ENCODE measurements around the gene COL4A1.
"Not testable (repeated sequence)": the region's sequence is repeated elsewhere in the genome, so short reads cannot be mapped to it uniquely, and the experiment has no call there.

Gene COL4A1

DNA sequence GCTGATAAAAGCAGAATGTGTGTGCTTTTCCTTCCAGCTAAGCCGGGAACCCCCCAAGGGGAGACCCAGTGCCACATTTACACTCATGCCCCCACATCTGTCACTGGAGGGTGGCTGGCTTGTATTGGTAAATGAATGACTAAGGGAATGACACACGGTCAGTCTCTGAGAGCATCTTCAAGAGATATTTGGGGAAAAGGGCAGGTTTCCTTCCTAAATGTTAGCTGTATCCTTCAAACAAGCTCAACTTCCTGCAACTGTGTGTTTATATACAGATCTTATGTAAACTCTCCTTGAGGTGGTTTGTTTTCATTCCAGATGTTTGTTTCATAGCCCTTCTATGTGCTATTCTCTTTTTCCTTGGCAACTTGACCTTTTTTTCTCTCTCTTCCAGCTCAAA is 192.6 kb downstream of the COL4A1 start:
- DNase-seq (ENCODE audit: low read depth): no peak

DNA sequence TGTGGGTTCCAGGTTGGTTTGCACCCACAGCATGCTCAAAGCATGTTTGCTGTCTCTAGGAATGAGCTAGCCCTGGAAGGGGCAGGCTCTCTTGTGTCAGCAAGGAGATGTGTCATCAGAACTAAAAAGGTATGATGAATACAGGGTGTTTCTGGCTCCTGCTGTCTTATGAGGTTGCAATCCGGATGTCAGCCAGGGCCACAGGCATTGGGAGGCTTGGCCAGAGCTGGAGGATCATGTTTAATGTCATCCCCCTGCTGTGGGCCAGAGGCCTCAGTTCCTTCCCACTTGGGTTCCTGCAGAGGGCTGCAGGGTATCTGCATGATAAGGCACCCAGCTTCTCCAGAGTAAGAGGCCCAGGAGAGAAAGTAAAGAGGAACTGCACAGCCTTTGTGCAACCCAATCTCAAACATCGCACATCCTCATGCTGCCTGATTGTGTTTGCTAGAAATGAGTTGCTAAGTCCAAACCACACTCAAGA is 193.6 kb downstream of the COL4A1 start:
- DNase-seq (ENCODE audit: low read depth): no peak

DNA sequence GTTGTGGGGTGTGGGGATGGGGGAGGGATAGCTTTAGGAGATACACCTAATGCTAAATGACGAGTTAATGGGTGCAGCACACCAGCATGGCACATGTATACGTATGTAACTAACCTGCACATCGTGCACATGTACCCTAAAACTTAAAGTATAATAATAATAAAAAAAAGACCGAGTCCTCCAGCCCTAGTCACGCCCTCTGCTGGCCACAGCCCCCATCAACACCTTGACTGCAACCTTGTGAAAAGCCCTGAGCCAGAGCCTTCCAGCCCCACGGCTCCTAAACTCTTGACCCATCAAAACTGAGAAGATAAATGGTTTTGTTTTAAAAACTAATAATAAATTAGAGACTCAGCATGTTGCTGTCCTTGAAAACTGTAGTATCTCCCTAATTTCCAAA is 194.6 kb downstream of the COL4A1 start:
- DNase-seq (ENCODE audit: low read depth): not testable (repeated sequence)

DNA sequence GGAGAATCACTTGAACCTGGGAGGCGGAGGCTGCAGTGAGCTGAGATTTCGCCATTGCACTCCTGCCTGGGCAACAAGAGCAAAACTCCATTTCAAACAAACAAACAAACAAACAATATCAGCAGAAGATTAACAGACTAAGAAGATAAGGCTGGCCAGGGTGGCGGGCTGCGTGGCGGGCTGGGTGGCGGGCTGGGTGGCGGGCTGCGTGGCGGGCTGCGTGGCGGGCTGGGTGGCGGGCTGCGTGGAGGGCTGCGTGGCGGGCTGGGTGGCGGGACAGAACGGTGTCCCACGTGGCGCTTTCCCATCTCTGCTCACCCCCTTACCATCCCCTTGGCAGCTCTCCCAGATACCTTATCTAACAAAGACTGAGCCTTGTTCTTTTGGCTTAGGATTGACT is 196.2 kb downstream of the COL4A1 start:
- DNase-seq (ENCODE audit: low read depth): no peak

DNA sequence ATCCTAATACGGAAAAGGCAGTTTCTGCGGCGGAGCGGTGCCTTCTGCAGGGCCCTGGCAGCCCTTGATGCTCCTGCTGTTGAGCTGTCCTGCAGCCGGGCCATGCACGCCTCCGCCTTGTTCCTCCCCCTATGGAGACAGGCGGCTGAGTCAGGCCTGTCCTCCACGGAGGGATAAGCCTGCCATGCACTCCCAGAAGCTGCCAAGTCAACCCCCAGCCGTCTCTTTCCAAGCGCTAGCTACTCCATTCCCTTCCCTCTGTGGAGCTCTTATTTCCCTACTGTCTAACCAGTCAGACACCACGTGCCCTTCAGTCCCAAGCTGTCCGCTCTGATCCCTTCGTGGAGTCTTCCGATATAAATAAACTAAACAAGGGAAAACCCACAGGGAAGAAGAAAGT is 197.0 kb downstream of the COL4A1 start:
- DNase-seq (ENCODE audit: low read depth): no peak

DNA sequence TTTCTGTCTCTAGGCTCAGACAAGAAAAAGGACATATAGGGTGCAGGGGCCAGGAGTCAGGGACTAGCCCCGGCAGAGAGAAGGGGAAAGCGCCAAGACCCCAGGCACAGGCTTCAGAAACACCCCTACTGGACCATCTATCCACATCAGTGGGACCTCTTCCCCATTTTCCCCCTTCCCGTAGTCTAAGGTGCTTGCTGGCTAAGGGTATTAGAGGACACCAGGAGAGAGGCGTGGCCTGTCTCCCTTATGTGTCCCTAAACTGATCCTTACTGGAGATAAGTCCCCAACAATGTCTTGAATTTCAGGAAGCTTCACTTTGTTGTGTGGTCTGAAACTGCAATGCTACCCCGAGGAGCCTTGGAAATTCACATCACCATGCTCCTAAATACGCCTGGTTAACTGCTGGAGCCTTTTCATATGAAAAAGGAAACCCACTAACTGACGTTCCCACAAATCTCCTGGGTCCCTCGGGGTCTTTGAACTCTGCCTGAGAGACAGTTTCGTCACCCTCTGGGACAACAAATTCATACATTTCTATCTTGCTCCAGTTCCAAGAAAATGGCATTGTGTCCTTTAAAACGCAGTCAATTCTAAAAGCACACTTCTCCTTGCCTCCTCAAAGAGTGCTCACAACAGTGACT is 197.7 kb downstream of the COL4A1 start:
- no peak for DNase-seq (ENCODE audit: low read depth)

DNA sequence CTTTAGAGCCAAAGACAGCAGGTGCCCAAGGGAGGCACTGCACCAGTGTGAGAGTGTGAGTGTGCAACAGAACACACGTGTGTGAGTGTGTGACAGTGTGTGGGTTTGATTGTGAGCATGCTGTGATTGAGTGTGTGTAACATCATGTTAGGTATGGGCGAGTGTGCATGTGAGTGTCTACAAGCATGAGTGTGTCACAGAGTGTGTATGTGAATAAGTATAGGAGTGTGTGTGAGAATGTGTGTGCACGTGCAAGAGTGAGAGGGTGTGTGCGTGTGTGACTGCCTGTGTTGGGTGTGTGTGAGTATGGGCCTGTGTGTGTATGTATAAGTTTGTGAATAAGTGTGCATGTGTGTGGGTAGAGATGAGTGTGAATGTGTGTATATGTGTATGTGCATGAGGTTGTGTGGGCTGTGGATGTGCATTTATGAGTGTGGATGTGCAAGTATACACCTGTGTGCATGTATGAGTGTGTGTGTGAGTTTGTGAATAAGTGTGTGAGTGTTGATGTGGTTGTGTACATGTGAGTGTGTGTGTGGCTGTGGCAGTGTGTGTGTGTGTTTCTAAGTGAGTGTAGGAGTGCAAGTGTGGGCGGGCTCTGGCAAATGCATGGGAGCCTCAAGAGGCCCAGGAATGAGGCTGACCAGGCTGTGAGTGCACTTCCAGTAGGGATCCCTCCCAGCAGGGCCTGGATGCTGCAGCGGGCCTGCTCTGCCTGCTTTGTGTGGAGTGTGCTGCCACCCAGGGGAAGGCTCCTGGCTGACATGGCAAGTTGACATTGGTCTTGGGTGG is 198.4 kb downstream of the COL4A1 start:
- DNase-seq (ENCODE audit: low read depth): no peak

DNA sequence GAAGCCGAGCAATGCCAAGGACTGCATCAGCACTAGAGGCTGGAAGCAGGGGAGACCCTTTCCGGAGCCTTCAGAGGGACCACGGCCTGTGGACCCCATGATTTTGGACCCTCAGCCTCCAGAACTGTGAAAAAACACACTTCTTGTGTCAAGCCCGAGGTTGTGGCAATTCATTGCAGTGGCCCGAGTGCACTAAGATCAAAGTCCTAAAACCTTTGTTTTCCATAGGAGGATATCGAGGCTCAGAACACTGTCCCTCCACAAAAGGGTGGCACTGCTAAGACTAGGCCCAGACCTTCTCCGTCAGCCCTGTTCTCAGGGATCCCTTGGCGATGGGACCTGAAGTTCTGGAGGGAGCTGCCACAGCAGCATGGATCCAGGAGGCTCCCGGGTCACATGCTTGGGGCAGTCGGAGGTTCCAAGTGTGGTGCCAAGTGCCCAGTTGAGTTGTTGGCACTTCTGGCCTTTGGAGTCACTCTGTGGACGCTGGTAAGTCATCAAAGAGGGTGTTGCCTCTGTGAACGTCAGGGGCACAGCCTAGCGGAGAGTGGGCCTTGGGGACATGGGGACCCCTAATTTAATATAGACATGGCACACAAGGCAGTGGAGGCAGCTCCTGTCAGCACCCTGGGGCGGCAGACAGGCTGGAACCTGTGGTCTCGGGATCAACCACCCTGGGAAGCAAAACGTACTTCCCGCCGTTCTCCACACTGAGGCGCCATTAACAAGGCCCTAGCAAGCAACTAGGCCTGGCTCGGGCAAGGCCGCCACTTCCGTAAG is 199.2 kb downstream of the COL4A1 start:
- no peak for DNase-seq (ENCODE audit: low read depth)

DNA sequence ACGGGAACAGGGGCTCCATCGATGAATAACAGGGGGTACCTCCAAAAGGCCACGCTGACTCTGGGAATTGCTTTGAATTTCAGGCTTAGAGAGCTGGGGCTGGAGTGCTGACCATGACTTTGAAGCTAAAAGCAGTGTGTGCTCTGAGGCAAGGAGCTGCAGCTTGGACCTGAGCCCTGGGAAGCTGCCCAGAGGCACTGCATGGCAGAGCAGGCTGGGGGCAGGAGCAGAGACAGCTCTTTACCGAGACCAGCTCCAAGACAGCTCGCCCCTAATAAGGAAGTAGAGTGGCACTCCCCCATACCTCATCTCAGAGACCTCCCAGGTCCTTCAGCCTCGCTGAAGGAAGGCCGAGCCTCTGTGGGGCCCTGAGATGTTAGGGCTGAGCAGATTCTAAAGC is 200.2 kb downstream of the COL4A1 start:
- no peak for DNase-seq (ENCODE audit: low read depth)

DNA sequence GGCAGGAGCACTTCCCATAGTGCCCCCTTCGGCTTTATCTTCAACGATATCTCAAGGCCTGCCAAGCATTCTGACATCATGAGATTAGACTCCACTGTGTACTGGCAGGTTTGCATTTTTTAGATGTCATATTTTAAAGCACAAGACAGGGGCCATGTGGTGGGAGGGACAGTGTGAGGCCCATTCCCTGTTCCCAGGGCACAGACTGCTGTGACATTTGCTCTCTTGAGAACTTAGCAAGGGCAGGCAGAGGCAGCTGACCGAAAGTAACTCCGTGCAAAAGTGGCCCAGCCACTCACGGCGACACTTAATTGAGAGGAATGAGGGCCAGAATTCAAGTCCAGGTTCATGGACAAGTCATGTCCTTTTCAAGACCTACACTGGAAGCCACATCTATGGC is 201.8 kb downstream of the COL4A1 start:
- no peak for DNase-seq (ENCODE audit: low read depth)

DNA sequence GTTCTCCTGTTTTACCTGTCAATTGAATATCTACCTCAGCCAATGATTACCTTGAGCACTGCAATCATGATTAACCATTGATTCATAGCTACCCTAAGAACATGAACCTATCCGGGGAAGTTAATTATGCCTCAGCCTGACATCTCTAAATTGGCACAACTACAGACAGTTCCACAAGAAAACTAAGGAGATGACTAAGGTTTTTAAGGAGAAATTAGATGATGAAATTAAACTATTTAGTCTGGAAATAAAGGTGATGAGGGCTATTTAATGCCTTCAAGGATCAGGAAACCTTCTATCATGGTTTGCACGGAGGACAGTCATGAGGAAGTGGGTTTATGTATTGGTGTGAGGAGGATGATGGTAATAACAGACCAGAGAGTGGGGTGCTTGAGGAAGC is 203.4 kb downstream of the COL4A1 start:
- no peak for DNase-seq (ENCODE audit: low read depth)

DNA sequence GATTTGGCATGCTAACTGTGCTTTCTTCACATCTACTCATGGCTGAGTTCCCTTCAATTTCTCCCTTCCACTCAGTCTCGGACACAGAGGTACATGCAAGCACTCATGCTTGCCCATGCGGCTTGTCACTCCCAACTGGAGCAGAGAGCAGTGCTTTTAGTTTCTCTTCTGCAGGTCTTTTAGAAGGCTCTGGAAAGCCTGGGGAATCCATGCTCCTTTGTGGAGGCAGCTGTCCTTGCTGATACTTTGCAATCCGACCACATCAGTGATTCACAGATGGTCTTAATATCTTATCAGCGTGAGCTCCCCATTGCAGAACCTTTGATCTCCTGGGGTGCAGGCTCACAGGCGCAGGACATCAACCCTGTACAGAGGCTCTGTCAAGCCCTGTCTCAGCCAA is 203.9 kb downstream of the COL4A1 start:
- DNase-seq (ENCODE audit: low read depth): no peak

DNA sequence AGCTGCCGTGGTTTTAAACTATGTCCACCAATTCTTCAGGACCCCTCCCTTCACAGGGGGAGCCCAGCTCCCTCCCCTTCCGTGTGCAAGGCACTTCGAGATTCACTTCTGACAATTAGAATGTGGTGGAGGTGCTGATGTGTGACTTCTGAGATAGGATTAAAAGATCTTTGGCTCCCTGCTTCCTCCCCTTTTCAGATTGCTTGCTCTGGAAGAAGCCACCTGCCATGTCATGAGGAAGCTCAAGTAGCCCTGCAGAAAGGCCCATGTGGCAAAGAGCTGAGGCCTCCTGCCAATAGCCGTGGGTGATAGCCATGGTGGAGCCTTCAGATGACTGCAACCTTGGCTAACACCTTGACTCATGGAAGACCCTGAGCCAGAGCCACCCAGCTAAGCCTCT is 204.9 kb downstream of the COL4A1 start:
- no peak for DNase-seq (ENCODE audit: low read depth)

DNA sequence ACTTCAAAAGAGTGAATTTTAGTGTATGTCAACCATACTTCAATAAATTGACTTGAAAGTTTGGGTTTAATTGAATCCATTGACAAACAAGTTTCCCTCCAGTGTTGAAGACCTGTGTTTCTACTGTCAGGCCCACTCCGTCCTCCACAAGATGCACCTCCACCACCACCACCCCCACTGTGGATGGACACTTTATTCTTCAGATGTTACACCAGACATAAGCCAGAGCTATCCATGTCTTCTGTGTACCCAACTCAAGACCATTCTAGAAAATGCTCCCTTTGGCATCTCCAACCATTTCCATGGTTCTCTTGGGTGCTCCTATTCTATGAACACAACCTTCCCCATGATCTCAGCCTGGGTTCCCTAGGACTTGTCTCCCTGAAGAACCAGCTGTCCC is 207.0 kb downstream of the COL4A1 start:
- DNase-seq (ENCODE audit: low read depth): no peak

Data from stimulated activated CD8-positive, alpha-beta memory T cell treated with anti-CD3 and anti-CD28 coated beads, Interleukin-15, amount 100 ng/mL, for 1 hour (primary cell).